A673 (cell line): Measurements from ENCODE around the gene SUPT3H.

ENCODE experiments used
- EZH2 ChIP-seq: fragments of 200-600 bp; sonication (generic); IDR thresholded peaks from 2 replicates; pipeline ENCODE4 v1.6.1; 2017; ENCODE audit warnings: borderline replicate concordance, low read depth, mild to moderate bottlenecking, mixed read lengths, antibody characterized with exemption, low read length; ENCODE audit not compliant: poor library complexity, severe bottlenecking
- TF ChIP-seq, protein P1 (sequence below): fragments of 300-800, 200-600 bp; sonication (generic); conservative IDR thresholded peaks from 2 replicates; pipeline ENCODE4 v1.5.1; 2017; ENCODE audit warnings: low read depth, mild to moderate bottlenecking, antibody characterized with exemption, low read length, moderate library complexity, mixed read lengths

DNA sequence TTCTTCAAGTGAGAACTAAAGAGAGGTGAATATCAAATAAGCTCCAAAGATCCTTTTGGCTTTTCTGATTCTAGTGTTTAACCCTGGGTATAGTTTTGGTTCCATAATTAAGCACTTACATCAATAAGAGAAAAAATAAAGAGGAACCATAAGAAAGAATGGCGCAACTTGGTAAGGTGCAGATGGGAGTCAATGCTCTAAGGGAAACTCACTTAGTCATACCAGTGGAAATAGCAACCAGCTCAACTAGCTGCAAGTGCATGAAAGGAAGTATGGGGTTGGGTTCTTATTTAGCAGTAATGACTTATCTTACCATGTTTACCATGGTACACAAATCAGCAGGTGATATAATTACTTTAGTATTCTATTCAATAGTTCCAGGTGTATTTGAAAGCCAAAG, 346.1 kb downstream of the SUPT3H start:
- no peak for TF ChIP-seq EZH2
- TF ChIP-seq, protein P1, sequence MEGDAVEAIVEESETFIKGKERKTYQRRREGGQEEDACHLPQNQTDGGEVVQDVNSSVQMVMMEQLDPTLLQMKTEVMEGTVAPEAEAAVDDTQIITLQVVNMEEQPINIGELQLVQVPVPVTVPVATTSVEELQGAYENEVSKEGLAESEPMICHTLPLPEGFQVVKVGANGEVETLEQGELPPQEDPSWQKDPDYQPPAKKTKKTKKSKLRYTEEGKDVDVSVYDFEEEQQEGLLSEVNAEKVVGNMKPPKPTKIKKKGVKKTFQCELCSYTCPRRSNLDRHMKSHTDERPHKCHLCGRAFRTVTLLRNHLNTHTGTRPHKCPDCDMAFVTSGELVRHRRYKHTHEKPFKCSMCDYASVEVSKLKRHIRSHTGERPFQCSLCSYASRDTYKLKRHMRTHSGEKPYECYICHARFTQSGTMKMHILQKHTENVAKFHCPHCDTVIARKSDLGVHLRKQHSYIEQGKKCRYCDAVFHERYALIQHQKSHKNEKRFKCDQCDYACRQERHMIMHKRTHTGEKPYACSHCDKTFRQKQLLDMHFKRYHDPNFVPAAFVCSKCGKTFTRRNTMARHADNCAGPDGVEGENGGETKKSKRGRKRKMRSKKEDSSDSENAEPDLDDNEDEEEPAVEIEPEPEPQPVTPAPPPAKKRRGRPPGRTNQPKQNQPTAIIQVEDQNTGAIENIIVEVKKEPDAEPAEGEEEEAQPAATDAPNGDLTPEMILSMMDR: no peak
